Nephron (organoid): Measurements from ENCODE around the gene ERO1B.

Experiments used
- H3K27ac Mint-ChIP-seq, 3 experiments: 2 replicates each; pipeline ENCODE4 v1.8.0; 2020; ENCODE audit warnings: mixed read lengths in 3 of 3, mild to moderate bottlenecking in 2 of 3, moderate library complexity in 1 of 3
- H3K27me3 Mint-ChIP-seq: 2 replicates; pipeline ENCODE4 v1.8.0; 2021; ENCODE audit warnings: low read depth, mild to moderate bottlenecking, moderate library complexity, mixed read lengths
- H3K36me3 Mint-ChIP-seq: 2 replicates; pipeline ENCODE4 v1.8.0; 2020; ENCODE audit warnings: low read depth, mixed read lengths
- H3K4me1 Mint-ChIP-seq: 2 replicates; pipeline ENCODE4 v1.8.0; 2020; ENCODE audit warnings: mixed read lengths
- H3K4me3 Mint-ChIP-seq, 3 experiments: 2 replicates each; pipeline ENCODE4 v1.8.0; 2020; ENCODE audit warnings: mild to moderate bottlenecking in 3 of 3, mixed read lengths in 3 of 3, moderate library complexity in 2 of 3
- H3K9me3 Mint-ChIP-seq: 2 replicates; pipeline ENCODE4 v1.8.0; 2020; ENCODE audit warnings: mixed read lengths
- TF ChIP-seq, protein P1 (sequence below), 3 experiments: fragments of 200-600 bp; sonication (generic); IDR thresholded peaks; one replicate each; pipeline ENCODE4 v1.5.0; 2021; ENCODE audit warnings: antibody characterized with exemption in 3 of 3; ENCODE audit not compliant: unreplicated experiment in 3 of 3

The ERO1B gene

GRCh38 chr1:236303675-236304074 is 21.9 kb upstream of the ERO1B start:
- Mint-ChIP-seq H3K27me3 (peaks cover 12% of the 10 kb centered on the region), H3K4me3 (no peak overlapping the region), H3K36me3 (no peaks in the 10 kb centered on the region), H3K9me3 (no peaks in the 10 kb centered on the region), H3K27ac (no peak overlapping the region), H3K4me1 (no peaks in the 10 kb centered on the region)
- TF ChIP-seq, protein P1, sequence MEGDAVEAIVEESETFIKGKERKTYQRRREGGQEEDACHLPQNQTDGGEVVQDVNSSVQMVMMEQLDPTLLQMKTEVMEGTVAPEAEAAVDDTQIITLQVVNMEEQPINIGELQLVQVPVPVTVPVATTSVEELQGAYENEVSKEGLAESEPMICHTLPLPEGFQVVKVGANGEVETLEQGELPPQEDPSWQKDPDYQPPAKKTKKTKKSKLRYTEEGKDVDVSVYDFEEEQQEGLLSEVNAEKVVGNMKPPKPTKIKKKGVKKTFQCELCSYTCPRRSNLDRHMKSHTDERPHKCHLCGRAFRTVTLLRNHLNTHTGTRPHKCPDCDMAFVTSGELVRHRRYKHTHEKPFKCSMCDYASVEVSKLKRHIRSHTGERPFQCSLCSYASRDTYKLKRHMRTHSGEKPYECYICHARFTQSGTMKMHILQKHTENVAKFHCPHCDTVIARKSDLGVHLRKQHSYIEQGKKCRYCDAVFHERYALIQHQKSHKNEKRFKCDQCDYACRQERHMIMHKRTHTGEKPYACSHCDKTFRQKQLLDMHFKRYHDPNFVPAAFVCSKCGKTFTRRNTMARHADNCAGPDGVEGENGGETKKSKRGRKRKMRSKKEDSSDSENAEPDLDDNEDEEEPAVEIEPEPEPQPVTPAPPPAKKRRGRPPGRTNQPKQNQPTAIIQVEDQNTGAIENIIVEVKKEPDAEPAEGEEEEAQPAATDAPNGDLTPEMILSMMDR (IDR thresholded peaks at IDR 0.05; ENCODE audit: unreplicated experiment in 3 of 3) = no peak

GRCh38 chr1:236302941-236303340 is 21.2 kb upstream of the ERO1B start:
- TF ChIP-seq, protein P1 (IDR thresholded peaks at IDR 0.05; ENCODE audit: unreplicated experiment in 3 of 3) = no peak
- H3K4me3 Mint-ChIP-seq = no peak overlapping the region
- H3K9me3 Mint-ChIP-seq = no peaks in the 10 kb centered on the region
- H3K4me1 Mint-ChIP-seq = no peaks in the 10 kb centered on the region
- no peak overlapping the region for H3K27ac Mint-ChIP-seq
- H3K36me3 Mint-ChIP-seq = no peaks in the 10 kb centered on the region
- peaks cover 14% of the 10 kb centered on the region for H3K27me3 Mint-ChIP-seq

DNA sequence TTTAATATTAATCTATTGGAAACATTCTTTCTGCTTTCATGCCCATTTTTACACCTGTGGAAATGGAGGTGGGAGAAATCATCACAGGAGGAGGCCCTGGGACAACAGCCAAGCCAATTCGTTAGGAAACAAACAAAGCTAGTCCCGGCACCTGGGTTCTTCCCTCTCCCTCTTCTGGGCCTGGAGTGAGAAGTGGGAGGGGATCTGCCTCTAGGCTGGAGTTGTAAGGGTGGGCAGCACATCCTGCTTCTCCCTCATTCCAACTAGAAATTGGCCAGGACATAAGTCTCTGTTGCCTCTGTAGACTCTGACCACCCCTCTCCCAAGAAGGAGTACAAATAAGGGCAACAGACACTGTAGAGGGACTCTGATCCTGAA is 20.2 kb upstream of the ERO1B start:
- H3K9me3 Mint-ChIP-seq = no peaks in the 10 kb centered on the region
- no peak overlapping the region for H3K4me3 Mint-ChIP-seq
- no peaks in the 10 kb centered on the region for H3K36me3 Mint-ChIP-seq
- peaks cover 11% of the 10 kb centered on the region for H3K27me3 Mint-ChIP-seq
- H3K4me1 Mint-ChIP-seq = no peaks in the 10 kb centered on the region
- no peak overlapping the region for H3K27ac Mint-ChIP-seq
- TF ChIP-seq, protein P1 (IDR thresholded peaks at IDR 0.05; ENCODE audit: unreplicated experiment in 3 of 3) = no peak

- Mint-ChIP-seq H3K36me3 (no peaks in the 10 kb centered on the region), H3K4me3 (no peak overlapping the region), H3K27me3 (peaks cover 11% of the 10 kb centered on the region), H3K27ac (no peak overlapping the region), H3K4me1 (no peaks in the 10 kb centered on the region), H3K9me3 (no peaks in the 10 kb centered on the region)
- TF ChIP-seq, protein P1 (IDR thresholded peaks at IDR 0.05; ENCODE audit: unreplicated experiment in 3 of 3) = no peak
Measured at GRCh38 chr1:236301080-236301957, 19.6 kb upstream of the ERO1B start.

DNA sequence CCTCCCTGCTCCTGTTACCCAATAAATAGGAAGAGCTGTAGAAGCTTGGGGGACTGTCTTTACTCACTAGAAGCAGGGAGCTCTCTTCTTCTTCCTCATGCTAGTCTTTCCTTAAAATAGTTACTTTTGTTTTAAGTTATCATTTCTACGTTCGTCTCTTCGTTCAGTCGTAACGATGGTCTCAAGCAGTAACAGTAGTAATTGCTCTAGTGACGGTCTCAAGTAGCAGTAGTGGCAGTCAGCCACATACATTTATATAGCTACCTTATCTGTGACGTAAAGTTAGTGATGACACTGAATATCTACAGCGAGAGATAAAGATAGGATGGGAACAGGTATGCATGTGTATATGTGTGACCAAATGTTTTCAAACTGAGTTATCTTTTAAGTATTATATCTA is 15.4 kb upstream of the ERO1B start:
- no peaks in the 10 kb centered on the region for H3K4me1 Mint-ChIP-seq
- H3K9me3 Mint-ChIP-seq = no peaks in the 10 kb centered on the region
- H3K27me3 Mint-ChIP-seq = peaks cover 6% of the 10 kb centered on the region
- H3K27ac Mint-ChIP-seq = no peak overlapping the region
- no peaks in the 10 kb centered on the region for H3K36me3 Mint-ChIP-seq
- no peak overlapping the region for H3K4me3 Mint-ChIP-seq
- TF ChIP-seq, protein P1 (IDR thresholded peaks at IDR 0.05; ENCODE audit: unreplicated experiment in 3 of 3) = no peak

- Mint-ChIP-seq H3K27ac (no peak overlapping the region), H3K27me3 (peaks cover 6% of the 10 kb centered on the region), H3K4me3 (no peak overlapping the region), H3K36me3 (no peaks in the 10 kb centered on the region), H3K4me1 (peaks cover 11% of the 10 kb centered on the region), H3K9me3 (no peaks in the 10 kb centered on the region)
- TF ChIP-seq, protein P1 (IDR thresholded peaks at IDR 0.05; ENCODE audit: unreplicated experiment in 3 of 3) = no peak
Measured at GRCh38 chr1:236292425-236292824, 10.7 kb upstream of the ERO1B start.
